ENCODE results near the gene DLEC1.
"Not testable (repeated sequence)": the region's sequence is repeated elsewhere in the genome, so short reads cannot be mapped to it uniquely, and the experiment has no call there.

Gene DLEC1

GRCh38 chr3:38054499-38055001 lies 15.5 kb downstream of the DLEC1 start:
- H3K4me3 ChIP-seq (replicated peaks; ENCODE audit: low read depth, low read length): no peak overlapping the region
- DNase-seq (ENCODE audit: low read depth): no peak
- TF ChIP-seq CTCF (IDR thresholded peaks at IDR 0.05; ENCODE audit: low read length, missing control alignments): no peak

DNA sequence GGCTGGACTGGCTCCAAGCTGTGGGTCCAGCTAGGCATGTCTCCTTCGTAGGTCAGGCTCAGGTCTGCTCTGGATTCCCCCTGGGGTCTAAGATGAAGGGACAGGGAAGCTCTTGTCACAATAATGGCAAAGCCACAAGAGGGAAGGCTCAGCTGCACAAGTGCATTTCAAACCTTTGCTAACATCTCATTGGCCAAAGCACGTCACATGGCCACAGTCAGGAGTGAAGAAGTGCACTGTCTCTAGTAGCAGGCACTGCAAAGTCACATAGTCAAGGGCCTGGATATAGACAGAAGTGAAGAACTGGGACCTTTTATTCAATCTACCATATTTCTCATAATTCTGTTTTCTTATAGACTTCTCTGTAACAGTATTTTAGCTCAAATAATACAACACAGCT lies 20.1 kb downstream of the DLEC1 start:
- H3K4me3 ChIP-seq (replicated peaks; ENCODE audit: low read depth, low read length): no peak overlapping the region
- no peak for TF ChIP-seq CTCF (IDR thresholded peaks at IDR 0.05; ENCODE audit: low read length, missing control alignments)
- DNase-seq (ENCODE audit: low read depth): no peak

- TF ChIP-seq CTCF (IDR thresholded peaks at IDR 0.05; ENCODE audit: low read length, missing control alignments): no peak
- no peak overlapping the region for H3K4me3 ChIP-seq (replicated peaks; ENCODE audit: low read depth, low read length)
- no peak for DNase-seq (ENCODE audit: low read depth)
Measured at GRCh38 chr3:38059591-38059990, 20.6 kb downstream of the DLEC1 start.

DNA sequence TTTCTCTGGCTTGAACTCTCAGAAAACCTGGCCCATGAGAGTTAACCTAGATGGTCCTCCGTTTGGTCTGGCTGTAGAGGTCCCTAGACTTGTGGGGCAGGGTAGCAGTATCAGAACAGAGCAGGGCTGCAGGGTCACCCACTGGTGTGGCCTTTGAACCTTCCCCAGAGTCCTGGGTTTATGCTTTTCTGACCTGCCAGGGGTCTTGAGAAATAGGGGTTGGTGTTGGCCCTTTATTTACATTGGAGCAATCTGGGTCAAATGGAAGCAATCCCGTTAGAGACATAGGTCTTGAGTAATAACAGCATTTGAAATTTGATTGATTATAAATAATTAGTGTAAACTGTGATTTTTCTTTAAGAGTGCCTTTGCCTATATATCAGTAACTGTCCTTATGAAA lies 23.8 kb downstream of the DLEC1 start:
- DNase-seq (ENCODE audit: low read depth): no peak
- TF ChIP-seq CTCF (IDR thresholded peaks at IDR 0.05; ENCODE audit: low read length, missing control alignments): no peak

GRCh38 chr3:38064453-38064852 lies 25.4 kb downstream of the DLEC1 start:
- H3K4me3 ChIP-seq (replicated peaks; ENCODE audit: low read depth, low read length); DNase-seq (ENCODE audit: low read depth): not testable (repeated sequence)

More for the DNA sequence above, 23.8 kb downstream of the DLEC1 start:
- no peak overlapping the region for H3K4me3 ChIP-seq (replicated peaks; ENCODE audit: low read depth, low read length)

GRCh38 chr3:38067508-38068233 lies 28.7 kb downstream of the DLEC1 start:
- no peak for DNase-seq (ENCODE audit: low read depth)
- H3K4me3 ChIP-seq (replicated peaks; ENCODE audit: low read depth, low read length): no peak overlapping the region
- TF ChIP-seq CTCF (IDR thresholded peaks at IDR 0.05; ENCODE audit: low read length, missing control alignments): no peak

DNA sequence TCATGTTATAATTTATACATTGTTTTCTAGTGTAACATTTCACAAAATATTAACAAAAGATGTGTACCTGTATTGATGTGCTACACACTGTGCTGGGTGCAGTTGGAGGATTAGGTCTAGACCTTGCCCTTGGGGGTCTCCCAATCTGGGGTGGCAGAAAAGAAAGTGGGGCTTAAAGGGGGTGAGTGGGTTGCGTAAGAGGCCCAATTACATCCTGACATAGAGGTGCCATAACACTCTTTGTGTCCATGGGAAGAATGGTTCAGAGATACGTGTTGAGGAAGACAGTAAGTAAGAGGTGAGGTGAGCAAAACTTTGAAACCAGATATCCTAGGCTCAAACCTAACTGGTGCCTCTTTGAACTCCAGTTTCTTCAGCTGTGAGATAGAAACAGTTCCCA lies 31.0 kb downstream of the DLEC1 start:
- TF ChIP-seq CTCF (IDR thresholded peaks at IDR 0.05; ENCODE audit: low read length, missing control alignments): no peak
- H3K4me3 ChIP-seq (replicated peaks; ENCODE audit: low read depth, low read length): no peak overlapping the region
- DNase-seq (ENCODE audit: low read depth): no peak

GRCh38 chr3:38077073-38077472 lies 38.1 kb downstream of the DLEC1 start:
- not testable (repeated sequence) for H3K4me3 ChIP-seq (replicated peaks; ENCODE audit: low read depth, low read length); DNase-seq (ENCODE audit: low read depth)

GRCh38 chr3:38082296-38082695 lies 43.3 kb downstream of the DLEC1 start:
- DNase-seq (ENCODE audit: low read depth); H3K4me3 ChIP-seq (replicated peaks; ENCODE audit: low read depth, low read length): not testable (repeated sequence)

DNA sequence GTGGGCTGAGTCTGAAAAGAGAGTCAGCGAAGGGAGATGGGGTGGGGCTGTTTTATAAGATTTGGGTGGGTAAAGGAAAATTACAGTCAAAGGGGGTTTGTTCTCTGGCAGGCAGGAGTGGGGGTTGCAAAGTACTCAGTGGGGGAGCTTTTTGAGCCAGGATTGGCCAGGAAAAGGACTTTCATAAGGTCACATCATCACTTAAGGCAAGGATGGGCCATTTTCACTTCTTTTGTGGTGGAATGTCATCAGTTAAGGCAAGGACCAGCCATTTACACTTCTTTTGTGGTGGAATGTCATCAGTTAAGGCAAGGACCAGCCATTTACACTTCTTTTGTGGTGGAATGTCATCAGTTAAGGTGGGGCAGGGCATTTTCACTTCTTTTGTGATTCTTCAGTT lies 44.2 kb downstream of the DLEC1 start:
- not testable (repeated sequence) for DNase-seq (ENCODE audit: low read depth); H3K4me3 ChIP-seq (replicated peaks; ENCODE audit: low read depth, low read length)

Measured in fibroblast of pulmonary artery (primary cell).